Heart left ventricle (tissue), 16 donors: Measurements from ENCODE around the gene TACC3. TPM values are rescaled to one million over a fixed set of nuclear protein-coding genes. Genes with fewer than 3 reads are reported as not detected.

Experiments
- ATAC-seq, 4 donors: fragments of 200-7000 bp; cut with Tn5 transposase; one replicate each; pipeline ENCODE4 v1.9.1; 2020 to 2022; ENCODE audit warnings: moderate library complexity in 4 of 4, mild to moderate bottlenecking in 3 of 4, moderate number of reproducible peaks in 1 of 4
- DNase-seq, 5 donors: peaks; one replicate each; pipeline ENCODE4 v3.0.0-alpha.2; 2020
- H3K27ac ChIP-seq, 12 donors: fragments of 200-600 bp; sonication (generic) in 4 of 12; one replicate each; pipeline versions ENCODE4 v1.5.0 to v1.8.0; 2016 to 2022; ENCODE audit warnings: mild to moderate bottlenecking in 2 of 12
- H3K27me3 ChIP-seq, 9 donors: fragments of 200-600 bp; sonication (generic) in 2 of 9; one replicate each; pipeline versions ENCODE4 v1.5.1 to v1.8.0; 2016 to 2022; ENCODE audit warnings: mild to moderate bottlenecking in 3 of 9
- H3K36me3 ChIP-seq, 9 donors: fragments of 200-600 bp; sonication (generic) in 2 of 9; one replicate each; pipeline versions ENCODE4 v1.5.0 to v1.8.0; 2018 to 2022; ENCODE audit warnings: mild to moderate bottlenecking in 2 of 9
- H3K4me1 ChIP-seq, 12 donors: fragments of 200-600 bp; sonication (generic) in 4 of 12; one replicate each; pipeline versions ENCODE4 v1.5.0 to v1.8.0; 2016 to 2022; ENCODE audit warnings: mild to moderate bottlenecking in 3 of 12
- H3K4me3 ChIP-seq, 12 donors: fragments of 200-600 bp; sonication (generic) in 4 of 12; one replicate each; pipeline versions ENCODE4 v1.5.0 to v1.8.0; 2017 to 2022; ENCODE audit warnings: mild to moderate bottlenecking in 9 of 12, moderate library complexity in 4 of 12
- H3K9me3 ChIP-seq, 12 donors: fragments of 200-600 bp; sonication (generic) in 4 of 12; one replicate each; pipeline versions ENCODE4 v1.5.0 to v1.8.0; 2016 to 2022; ENCODE audit warnings: mild to moderate bottlenecking in 1 of 12
- CTCF ChIP-seq, 12 donors: fragments of 200-600 bp; sonication (generic) in 4 of 12; IDR thresholded peaks; one replicate each; pipeline versions ENCODE4 v1.5.0 to v1.8.0; 2018 to 2022; ENCODE audit warnings: antibody characterized with exemption in 12 of 12, mild to moderate bottlenecking in 5 of 12
- POLR2A ChIP-seq, 2 donors: fragments of 450-650 bp; IDR thresholded peaks; one replicate each; pipeline ENCODE4 v1.6.1; 2017; ENCODE audit warnings: antibody characterized with exemption in 2 of 2, mild to moderate bottlenecking in 2 of 2, moderate library complexity in 2 of 2
- WGBS, 4 donors: extraction: QIAGEN DNeasy Blood & Tissue Kit in 2 of 4; methylation state at CpG; one replicate each; pipeline versions ENCODE4 v1.1.5 to v1.1.7; 2013 to 2018; 5-methylcytosine and 5-hydroxymethylcytosine counted together
- intact Hi-C, 10 donors: fragments of 100-400 bp; cut with DNase I; formaldehyde crosslinking; loops; one replicate each; pipeline versions ENCODE4 v1.11.1 to v1.14.2; 2022
- polyA plus RNA-seq, 2 donors: library from polyadenylated mRNA; stranded (reverse); fragments of 200-250 nt; gene quantifications; one replicate each; pipeline ENCODE4 v1.2.3, GENCODE V29; 2013
- total RNA-seq, 9 donors: library from RNA; depleted of rRNA in 2 of 9; stranded (reverse); fragments of >200 nt in 2 of 9; fragmentation: NEBNext Ultra II Directional in 3 of 9; extraction: Animal tissue kit (Norgen Biotek cat#: 25700) in 3 of 9; gene quantifications; one replicate each; pipeline versions ENCODE4 v1.1.0 to v1.2.4, GENCODE V29; 2016 to 2023
- donor health status: ischemic (EF 13 %, LVEDD 7.1; RV severe dilation, severe dysfunction).
- donor health status: healthy with polysubstance abuse.
- donor health status: DM: no; HTN: yes; CAD: no.
- donor health status: DM: no; HTN: no; CAD: no.
- donor health status: ischemic (EF 25% LVEDD 6.9; RV normal size, moderate dysfunction).
- donor health status: ischemic (EF 25% LVEDD 5.7; RV mildly dilated, moderate dysfunction).
- donor health status: healthy.
- donor health status: DM: yes; HTN: yes; CAD: no.
- donor health status: ischemic (EF 35%, LVEDD 5.7; RV mildly dilated, moderate dysfunction).
- donor health status: nonischemic (EF 11% LVEDD 7.7; RV severe dilation, severe dysfunction).
- donor health status: DM: yes; HTN: yes; CAD: no.
- donor health status: PGD.
- donor health status: ischemic (EF 29% LVEDD 5.4; RV normal size, mild dysfunction).
- donor health status: nonischemic (EF 23%, LVEDD 6.1; RV moderate dilation, normal function).

The TACC3 gene
- total and polyA plus RNA-seq, 11 donors, result 2.9 to 19.1 (median 6.1) TPM

- 87 to 91% (median 90%) methylated on average over 14 to 17 of the region's 17 CpGs for WGBS, 4 donors
- Histone ChIP-seq H3K9me3 (peaks cover 0 to 15% (median 5%) of the 10 kb centered on the region in 12 donors), H3K36me3 (peaks cover 4 to 90% (median 31%) of the 10 kb centered on the region in 9 donors), H3K27ac (no peak overlapping the region), H3K4me3 (no peak overlapping the region), H3K27me3 (no peaks in the 10 kb centered on the region), H3K4me1 (peaks cover 0 to 2% (median 0%) of the 10 kb centered on the region in 12 donors)
- no peak for ATAC-seq
- intact Hi-C loops, result no loop called here
- TF ChIP-seq POLR2A (IDR thresholded peaks at IDR 0.05), result no peak
- no peak for TF ChIP-seq CTCF (IDR thresholded peaks at IDR 0.05)
- DNase-seq, result no peak
Observed at GRCh38 chr4:1741208-1741607, 19.9 kb downstream of the TACC3 start.

DNA sequence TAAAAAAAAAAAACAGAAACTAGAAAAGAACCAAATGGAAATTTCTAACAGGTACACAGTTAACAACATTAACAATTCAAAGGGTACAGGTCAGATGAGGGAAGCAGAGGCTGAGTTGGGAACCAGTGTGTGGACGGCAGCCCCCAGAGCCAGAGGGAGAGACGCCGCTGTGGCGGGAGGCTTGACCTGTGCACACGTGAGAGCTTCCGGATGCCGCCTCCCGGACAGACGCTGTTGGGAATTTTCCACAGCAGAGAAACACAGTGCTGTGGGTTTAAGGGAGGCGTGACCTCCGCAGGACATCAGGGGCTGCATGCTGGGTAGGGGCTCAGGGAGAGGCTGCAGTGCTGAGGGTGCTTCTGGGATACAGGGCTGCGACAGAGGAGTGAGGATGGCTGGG, 22.2 kb downstream of the TACC3 start:
- Histone ChIP-seq H3K4me1 (peaks cover 0 to 8% (median 1%) of the 10 kb centered on the region in 12 donors), H3K9me3 (peaks cover 0 to 3% (median under 1%) of the 10 kb centered on the region in 12 donors), H3K27me3 (peaks cover 0 to 5% (median 0%) of the 10 kb centered on the region in 9 donors), H3K4me3 (no peak overlapping the region), H3K36me3 (peaks cover 0 to 66% (median 19%) of the 10 kb centered on the region in 9 donors), H3K27ac (no peak overlapping the region)
- intact Hi-C loops, result no loop called here
- no peak for DNase-seq
- no peak for ATAC-seq
- 78 to 97% (median 91%) methylated on average over 12 of the region's 12 CpGs for WGBS, 4 donors
- TF ChIP-seq POLR2A (IDR thresholded peaks at IDR 0.05) (no peak), CTCF (IDR thresholded peaks at IDR 0.05) (no peak)

DNA sequence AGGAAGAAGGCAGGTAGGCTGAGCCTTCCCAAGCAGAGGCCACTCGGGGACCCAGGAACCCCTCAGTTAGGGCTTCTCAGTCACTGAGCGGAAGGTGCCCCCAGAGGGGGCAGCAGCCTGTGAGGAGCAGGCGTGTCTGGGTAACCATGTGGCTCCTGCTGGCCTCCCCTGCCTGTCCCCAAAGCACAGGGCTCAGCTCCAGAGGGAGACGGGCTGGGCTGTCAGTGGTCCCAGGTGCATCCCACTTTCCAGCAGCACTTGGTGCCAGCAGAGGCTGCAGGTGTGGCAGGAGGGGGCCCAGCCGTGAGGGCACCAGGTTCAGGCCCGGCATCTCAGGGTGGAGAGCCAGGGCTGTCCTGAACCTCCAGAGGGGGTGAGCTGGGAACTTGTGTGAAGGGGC, 22.7 kb downstream of the TACC3 start:
- TF ChIP-seq CTCF (IDR thresholded peaks at IDR 0.05), result no peak
- no peak for TF ChIP-seq POLR2A (IDR thresholded peaks at IDR 0.05)
- Histone ChIP-seq H3K4me3 (no peak overlapping the region), H3K27me3 (peaks cover 0 to 7% (median 0%) of the 10 kb centered on the region in 9 donors), H3K27ac (no peak overlapping the region), H3K9me3 (no peaks in the 10 kb centered on the region), H3K4me1 (peaks cover 0 to 11% (median 2%) of the 10 kb centered on the region in 12 donors), H3K36me3 (peaks cover 0 to 62% (median 19%) of the 10 kb centered on the region in 9 donors)
- WGBS, 4 donors, result 95 to 100% (median 98%) methylated on average over 1 to 6 of the region's 6 CpGs
- ATAC-seq (no peak), DNase-seq (no peak)
- intact Hi-C loops, result no loop called here

GRCh38 chr4:1744552-1744951, 23.2 kb downstream of the TACC3 start:
- Histone ChIP-seq H3K4me3 (no peak overlapping the region), H3K9me3 (no peaks in the 10 kb centered on the region), H3K36me3 (peaks cover 0 to 56% (median 19%) of the 10 kb centered on the region in 9 donors), H3K27me3 (peaks cover 0 to 7% (median 0%) of the 10 kb centered on the region in 9 donors), H3K27ac (no peak overlapping the region), H3K4me1 (peaks cover 0 to 11% (median 2%) of the 10 kb centered on the region in 12 donors)
- intact Hi-C loops, result no loop called here
- no peak for DNase-seq
- no peak for ATAC-seq
- 92 to 96% (median 93%) methylated on average over 14 of the region's 14 CpGs for WGBS, 4 donors
- TF ChIP-seq CTCF (IDR thresholded peaks at IDR 0.05), result no peak
- no peak for TF ChIP-seq POLR2A (IDR thresholded peaks at IDR 0.05)
